HepG2 (cell line): ENCODE measurements around the gene CATSPERB.

Source experiments
- ATF3 ChIP-seq: sonication (generic); formaldehyde crosslinking; IDR thresholded peaks from 2 replicates; pipeline ENCODE4 v1.4.0; 2020; ENCODE audit warnings: missing genetic modification reagents
- CHCHD3 ChIP-seq: sonication (generic); formaldehyde crosslinking; IDR thresholded peaks from 2 replicates; pipeline ENCODE4 v1.8.0; 2022; ENCODE audit warnings: mild to moderate bottlenecking, missing genetic modification reagents, moderate library complexity
- CTCF ChIP-seq: sonication (generic); formaldehyde crosslinking; IDR thresholded peaks from 2 replicates; pipeline ENCODE4 v1.5.0; 2020; ENCODE audit warnings: mild to moderate bottlenecking, missing genetic modification reagents, moderate library complexity
- GATA4 ChIP-seq: sonication (generic); IDR thresholded peaks from 2 replicates; pipeline ENCODE4 v1.6.1; 2016; ENCODE audit warnings: antibody characterized with exemption, low read depth, borderline replicate concordance
- MZF1 ChIP-seq: sonication (generic); formaldehyde crosslinking; IDR thresholded peaks from 2 replicates; pipeline ENCODE4 v1.8.1; 2023; ENCODE audit warnings: mild to moderate bottlenecking, missing genetic modification reagents, borderline replicate concordance
- REST ChIP-seq, 2 experiments: IDR thresholded peaks; 2 replicates each; pipeline ENCODE4 v1.6.1; 2011 to 2012; ENCODE audit warnings: low read length in 2 of 2, borderline replicate concordance in 1 of 2, low read depth in 1 of 2, mild to moderate bottlenecking in 1 of 2, moderate library complexity in 1 of 2
- SMC3 ChIP-seq: IDR thresholded peaks from 2 replicates; pipeline ENCODE4 v1.6.1; 2011; ENCODE audit warnings: low read length, improper control_type of control experiment

GRCh38 chr14:91586410-91586809 lies 145.5 kb downstream of the CATSPERB start:
- TF ChIP-seq ATF3 (no peak), MZF1 (CRISPR knock-in tag) (no peak), CHCHD3 (CRISPR knock-in tag) (no peak), REST (IDR thresholded peaks at IDR 0.05; ENCODE audit: borderline replicate concordance in 1 of 2, low read depth in 1 of 2, low read length in 2 of 2) (no peak), SMC3 (no peak), CTCF (no peak), GATA4 (no peak)
